DOHH2 (cell line): ENCODE data around the gene NR2F1-AS1.

Source experiments
- H3F3A ChIP-seq: fragments of 200-600 bp; sonication (generic), shearing (Covaris generic); 2 replicates; pipeline ENCODE4 v1.6.0; 2016; ENCODE audit warnings: antibody characterized with exemption, mild to moderate bottlenecking; ENCODE audit not compliant: control insufficient read depth, insufficient read depth
- H3K27ac ChIP-seq: fragments of 200-600 bp; sonication (generic); 2 replicates; pipeline ENCODE4 v1.5.1; 2014; ENCODE audit warnings: low read depth, mild to moderate bottlenecking, low read length, moderate library complexity
- H3K27me3 ChIP-seq: fragments of 200-600 bp; sonication (generic); 2 replicates; pipeline ENCODE4 v1.6.1; 2014; ENCODE audit warnings: mild to moderate bottlenecking, low read length, mixed read lengths; ENCODE audit not compliant: control insufficient read depth
- H3K36me3 ChIP-seq: fragments of 200-600 bp; sonication (generic); 2 replicates; pipeline ENCODE4 v1.6.1; 2014; ENCODE audit warnings: mild to moderate bottlenecking, low read length, moderate library complexity, mixed read lengths; ENCODE audit not compliant: control insufficient read depth
- H3K4me1 ChIP-seq: fragments of 200-600 bp; sonication (generic); 2 replicates; pipeline ENCODE4 v1.6.1; 2014; ENCODE audit warnings: mild to moderate bottlenecking, low read length, mixed read lengths; ENCODE audit not compliant: control insufficient read depth
- H3K4me2 ChIP-seq: fragments of 200-600 bp; sonication (generic); 2 replicates; pipeline ENCODE4 v1.6.0; 2014; ENCODE audit warnings: mild to moderate bottlenecking, low read length, moderate library complexity
- H3K4me3 ChIP-seq: fragments of 200-600 bp; sonication (generic); 2 replicates; pipeline ENCODE4 v1.5.1; 2014; ENCODE audit warnings: mild to moderate bottlenecking, low read length, mixed read lengths
- H3K79me2 ChIP-seq: fragments of 200-600 bp; sonication (generic); 2 replicates; pipeline ENCODE4 v1.6.1; 2014; ENCODE audit warnings: mild to moderate bottlenecking, low read length, mixed read lengths; ENCODE audit not compliant: control insufficient read depth
- H3K9me2 ChIP-seq: fragments of 200-600 bp; sonication (generic); replicated peaks from 2 replicates; pipeline ENCODE4 v1.6.1; 2014; ENCODE audit warnings: mild to moderate bottlenecking, low read length, mixed read lengths; ENCODE audit not compliant: control insufficient read depth
- H3K9me3 ChIP-seq: fragments of 200-600 bp; sonication (generic); 2 replicates; pipeline ENCODE4 v1.6.1; 2014; ENCODE audit warnings: antibody characterized with exemption, low read length, mixed read lengths; ENCODE audit not compliant: control insufficient read depth, insufficient read depth
- H4K20me1 ChIP-seq: fragments of 200-600 bp; sonication (generic); 2 replicates; pipeline ENCODE4 v1.6.0; 2014; ENCODE audit warnings: low read depth, mild to moderate bottlenecking, antibody characterized with exemption, low read length, moderate library complexity; ENCODE audit not compliant: control insufficient read depth, insufficient read depth
- CTCF ChIP-seq: fragments of 200-600 bp; sonication (generic); IDR thresholded peaks from one replicate; pipeline ENCODE4 v1.5.1; 2014; ENCODE audit warnings: antibody characterized with exemption, mild to moderate bottlenecking, low read depth, low read length; ENCODE audit not compliant: poor library complexity, severe bottlenecking
- EZH2phosphoT487 ChIP-seq: fragments of 200-600 bp; sonication (generic); IDR thresholded peaks from 2 replicates; pipeline ENCODE4 v1.6.1; 2017; ENCODE audit warnings: borderline replicate concordance, mild to moderate bottlenecking, antibody characterized with exemption, low read length, moderate library complexity, mixed read lengths

Gene NR2F1-AS1

GRCh38 chr5:93595420-93596147 lies 14.6 kb upstream of the NR2F1-AS1 start:
- Histone ChIP-seq H3K36me3 (no peaks in the 10 kb centered on the region), H3K4me3 (no peak overlapping the region), H3F3A (no peaks in the 10 kb centered on the region), H3K9me2 (no peaks in the 10 kb centered on the region), H3K4me2 (no peak overlapping the region), H4K20me1 (no peaks in the 10 kb centered on the region), H3K27ac (no peak overlapping the region), H3K4me1 (no peaks in the 10 kb centered on the region), H3K9me3 (no peaks in the 10 kb centered on the region), H3K79me2 (no peaks in the 10 kb centered on the region), H3K27me3 (peaks cover 23% of the 10 kb centered on the region)
- TF ChIP-seq EZH2phosphoT487, result no peak
- TF ChIP-seq CTCF, result no peak

GRCh38 chr5:93594591-93595419 lies 13.8 kb upstream of the NR2F1-AS1 start:
- Histone ChIP-seq H3K79me2 (no peaks in the 10 kb centered on the region), H3K9me2 (no peaks in the 10 kb centered on the region), H3K4me2 (no peak overlapping the region), H3K4me3 (no peak overlapping the region), H3F3A (no peaks in the 10 kb centered on the region), H3K27ac (no peak overlapping the region), H3K27me3 (peaks cover 16% of the 10 kb centered on the region), H3K9me3 (no peaks in the 10 kb centered on the region), H3K4me1 (no peaks in the 10 kb centered on the region), H4K20me1 (no peaks in the 10 kb centered on the region), H3K36me3 (no peaks in the 10 kb centered on the region)
- TF ChIP-seq CTCF, result no peak

GRCh38 chr5:93593476-93594131 lies 12.6 kb upstream of the NR2F1-AS1 start:
- Histone ChIP-seq H3K27ac (no peak overlapping the region), H4K20me1 (no peaks in the 10 kb centered on the region), H3K36me3 (no peaks in the 10 kb centered on the region), H3K4me1 (no peaks in the 10 kb centered on the region), H3F3A (no peaks in the 10 kb centered on the region), H3K79me2 (no peaks in the 10 kb centered on the region), H3K27me3 (peaks cover 6% of the 10 kb centered on the region), H3K9me2 (no peaks in the 10 kb centered on the region), H3K4me3 (no peak overlapping the region), H3K9me3 (no peaks in the 10 kb centered on the region), H3K4me2 (no peak overlapping the region)
- TF ChIP-seq EZH2phosphoT487 (no peak), CTCF (no peak)
